ENCODE results near the gene TRIM60. TPM values are rescaled to one million over a fixed set of nuclear protein-coding genes. Genes with fewer than 3 reads are reported as not detected.
"Not testable (repeated sequence)": the region's sequence is repeated elsewhere in the genome, so short reads cannot be mapped to it uniquely, and the experiment has no call there.

TRIM60 gene
- not detected for total RNA-seq

DNA sequence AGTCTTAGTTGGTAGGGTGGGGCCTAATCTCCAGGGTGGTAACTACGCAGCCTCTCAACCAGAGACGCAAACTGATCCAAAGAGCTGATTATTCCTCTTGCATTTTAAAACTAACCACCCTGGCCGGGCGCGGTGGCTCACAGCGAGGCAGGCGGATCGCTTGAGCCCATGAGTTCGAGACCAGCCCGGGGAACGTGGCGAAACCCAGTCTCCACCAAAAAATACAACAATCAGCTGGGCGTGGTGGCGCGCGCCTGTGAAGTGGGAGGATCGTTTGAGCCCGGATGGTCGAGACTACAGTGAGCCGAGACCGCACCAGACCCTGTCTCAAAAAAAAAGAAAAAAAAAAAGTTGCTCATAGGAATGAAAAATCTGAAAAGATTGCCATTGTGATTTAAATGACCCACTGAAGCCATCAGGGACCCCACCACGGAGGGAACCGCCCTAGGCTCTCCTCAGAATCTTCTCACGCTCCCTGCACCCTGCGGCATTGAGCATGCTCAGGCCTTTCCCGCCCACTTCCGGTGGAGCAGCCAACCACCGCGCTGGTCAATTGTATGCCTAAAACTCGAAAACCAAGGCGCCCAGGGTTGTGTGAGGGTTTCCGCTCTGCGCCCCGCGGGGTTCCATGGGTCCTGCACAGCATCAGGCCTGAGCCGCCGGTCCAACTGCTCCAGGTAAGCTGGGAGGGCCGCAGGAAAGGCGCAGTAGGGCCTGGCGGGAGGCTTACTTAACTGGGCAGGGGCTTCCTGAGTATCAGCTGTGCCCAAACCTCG is at the start of gene TRIM60:
Gene TRIM60 (plus strand): TSS at position 564 of the 776 bp plus-strand sequence. CDS start 8,074 bp downstream, outside the sequence.
- Histone ChIP-seq H3K4me1 (no peaks in the 10 kb centered on the region), H3K9me3 (no peaks in the 10 kb centered on the region), H3K27ac (no peak within 1 kb of the TSS), H3K4me3 (no peak within 1 kb of the TSS), H3K9ac (ENCODE audit: low read depth in 2 of 2, low read length in 2 of 2) (no peak within 1 kb of the TSS), H3K27me3 (no peaks in the 10 kb centered on the region), H3K36me3 (no peaks in the 10 kb centered on the region)
- TF ChIP-seq, protein P1, sequence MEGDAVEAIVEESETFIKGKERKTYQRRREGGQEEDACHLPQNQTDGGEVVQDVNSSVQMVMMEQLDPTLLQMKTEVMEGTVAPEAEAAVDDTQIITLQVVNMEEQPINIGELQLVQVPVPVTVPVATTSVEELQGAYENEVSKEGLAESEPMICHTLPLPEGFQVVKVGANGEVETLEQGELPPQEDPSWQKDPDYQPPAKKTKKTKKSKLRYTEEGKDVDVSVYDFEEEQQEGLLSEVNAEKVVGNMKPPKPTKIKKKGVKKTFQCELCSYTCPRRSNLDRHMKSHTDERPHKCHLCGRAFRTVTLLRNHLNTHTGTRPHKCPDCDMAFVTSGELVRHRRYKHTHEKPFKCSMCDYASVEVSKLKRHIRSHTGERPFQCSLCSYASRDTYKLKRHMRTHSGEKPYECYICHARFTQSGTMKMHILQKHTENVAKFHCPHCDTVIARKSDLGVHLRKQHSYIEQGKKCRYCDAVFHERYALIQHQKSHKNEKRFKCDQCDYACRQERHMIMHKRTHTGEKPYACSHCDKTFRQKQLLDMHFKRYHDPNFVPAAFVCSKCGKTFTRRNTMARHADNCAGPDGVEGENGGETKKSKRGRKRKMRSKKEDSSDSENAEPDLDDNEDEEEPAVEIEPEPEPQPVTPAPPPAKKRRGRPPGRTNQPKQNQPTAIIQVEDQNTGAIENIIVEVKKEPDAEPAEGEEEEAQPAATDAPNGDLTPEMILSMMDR (IDR thresholded peaks at IDR 0.05) = no peak
- intact Hi-C loops (cut with DNase I) = no loop called here
- DNase-seq = no peak

DNA sequence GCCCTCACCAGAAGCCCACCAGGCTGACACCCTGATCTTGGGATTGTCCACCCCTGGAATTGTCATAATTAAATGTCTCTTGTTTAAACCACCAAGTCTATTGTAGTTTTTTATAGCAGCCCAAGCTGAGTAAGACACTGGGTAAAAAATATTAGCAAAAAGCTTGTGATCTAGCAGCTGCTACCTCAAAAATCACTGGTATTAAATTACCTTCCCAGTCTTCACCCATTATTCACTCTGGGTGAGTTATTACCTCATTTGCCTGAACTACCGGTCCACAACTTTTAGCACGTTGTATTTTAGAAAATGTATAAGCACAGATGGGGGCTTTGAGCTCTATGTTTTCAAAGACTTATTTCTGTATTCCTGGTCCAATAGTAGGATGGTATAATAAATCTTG is 42.3 kb upstream of the TRIM60 start:
- Histone ChIP-seq H3K9me3 (no peaks in the 10 kb centered on the region), H3K27me3 (no peaks in the 10 kb centered on the region), H3K36me3 (no peaks in the 10 kb centered on the region), H3K4me1 (no peaks in the 10 kb centered on the region), H3K9ac (ENCODE audit: low read depth in 2 of 2, low read length in 2 of 2) (no peak overlapping the region), H3K27ac (no peak overlapping the region), H3K4me3 (no peak overlapping the region)
- DNase-seq = no peak
- TF ChIP-seq, protein P1 (IDR thresholded peaks at IDR 0.05) = no peak
- intact Hi-C loops (cut with DNase I) = no loop called here

DNA sequence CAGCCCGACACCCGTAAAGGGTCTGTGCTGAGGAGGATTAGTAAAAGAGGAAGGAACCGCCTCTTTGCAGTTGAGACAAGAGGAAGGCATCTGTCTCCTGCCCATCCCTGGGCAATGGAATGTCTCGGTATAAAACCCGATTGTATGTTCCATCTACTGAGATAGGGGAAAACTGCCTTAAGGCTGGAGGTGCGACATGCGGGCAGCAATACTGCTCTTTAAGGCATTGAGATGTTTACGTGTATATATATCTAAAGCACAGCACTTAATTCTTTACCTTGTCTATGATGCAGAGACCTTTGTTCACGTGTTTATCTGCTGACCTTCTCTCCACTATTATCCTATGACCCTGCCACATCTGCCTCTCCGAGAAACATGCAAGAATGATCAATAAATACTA is 41.0 kb upstream of the TRIM60 start:
- H3K9ac ChIP-seq (ENCODE audit: low read depth in 2 of 2, low read length in 2 of 2); H3K36me3 ChIP-seq; H3K27me3 ChIP-seq; H3K4me3 ChIP-seq; DNase-seq; H3K4me1 ChIP-seq; H3K27ac ChIP-seq; H3K9me3 ChIP-seq; intact Hi-C loops (cut with DNase I): not testable (repeated sequence)

DNA sequence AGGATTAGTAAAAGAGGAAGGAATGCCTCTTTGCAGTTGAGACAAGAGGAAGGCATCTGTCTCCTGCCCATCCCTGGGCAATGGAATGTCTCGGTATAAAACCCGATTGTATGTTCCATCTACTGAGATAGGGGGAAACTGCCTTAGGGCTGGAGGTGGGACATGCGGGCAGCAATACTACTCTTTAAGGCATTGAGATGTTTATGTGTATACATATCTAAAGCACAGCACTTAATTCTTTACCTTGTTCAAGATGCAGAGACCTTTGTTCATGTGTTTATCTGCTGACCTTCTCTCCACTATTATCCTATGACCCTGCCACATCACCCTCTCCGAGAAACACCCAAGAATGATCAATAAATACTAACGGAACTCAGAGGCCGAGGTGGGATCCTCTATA is 35.7 kb upstream of the TRIM60 start:
- H3K27me3 ChIP-seq; intact Hi-C loops (cut with DNase I); DNase-seq; H3K9me3 ChIP-seq; H3K9ac ChIP-seq (ENCODE audit: low read depth in 2 of 2, low read length in 2 of 2); H3K36me3 ChIP-seq; H3K4me1 ChIP-seq; H3K4me3 ChIP-seq; H3K27ac ChIP-seq: not testable (repeated sequence)

DNA sequence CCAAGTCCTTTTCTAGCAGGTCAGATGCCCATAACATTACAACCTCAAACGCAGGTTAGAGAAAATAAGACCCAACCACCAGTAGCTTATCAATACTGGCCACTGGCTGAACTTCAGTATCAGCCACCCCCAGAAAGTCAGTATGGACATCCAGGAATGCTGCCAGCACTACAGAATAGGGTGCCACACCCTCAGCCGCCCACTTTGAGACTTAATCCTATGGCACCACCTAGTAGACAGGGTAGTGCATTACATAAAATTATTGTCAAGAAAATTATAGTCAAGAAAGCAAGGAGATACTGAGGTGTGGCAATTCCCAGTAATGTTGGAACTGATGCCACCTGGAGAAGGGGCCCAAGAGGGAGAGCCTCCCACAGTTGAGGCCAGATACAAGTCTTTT is 34.5 kb upstream of the TRIM60 start:
- no peak overlapping the region for H3K27ac ChIP-seq
- H3K4me3 ChIP-seq = no peak overlapping the region
- no peaks in the 10 kb centered on the region for H3K4me1 ChIP-seq
- TF ChIP-seq, protein P1 (IDR thresholded peaks at IDR 0.05) = no peak
- no peaks in the 10 kb centered on the region for H3K9me3 ChIP-seq
- DNase-seq = peak; percentile 18
- H3K9ac ChIP-seq (ENCODE audit: low read depth in 2 of 2, low read length in 2 of 2) = no peak overlapping the region
- H3K36me3 ChIP-seq = no peaks in the 10 kb centered on the region
- intact Hi-C loops (cut with DNase I) = no loop called here
- H3K27me3 ChIP-seq = no peaks in the 10 kb centered on the region

DNA sequence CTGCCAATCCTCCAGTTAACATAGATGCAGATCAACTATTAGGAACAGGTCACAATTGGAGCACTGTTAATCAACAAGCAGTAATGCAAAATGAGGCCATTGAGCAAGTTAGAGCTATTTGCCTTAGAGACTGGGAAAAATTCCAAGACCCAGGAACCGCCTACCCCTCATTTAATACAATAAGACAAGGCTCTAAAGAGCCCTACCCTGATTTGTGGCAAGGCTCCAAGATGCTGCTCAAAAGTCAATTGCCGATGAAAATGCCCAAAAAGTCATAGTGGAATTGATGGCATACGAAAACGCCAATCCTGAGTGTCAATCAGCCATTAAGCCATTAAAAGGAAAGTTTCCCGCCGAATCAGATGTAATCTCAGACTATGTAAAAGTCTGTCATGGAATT is 33.9 kb upstream of the TRIM60 start:
- Histone ChIP-seq H3K9ac (ENCODE audit: low read depth in 2 of 2, low read length in 2 of 2) (no peak overlapping the region), H3K27ac (no peak overlapping the region), H3K27me3 (no peaks in the 10 kb centered on the region), H3K9me3 (no peaks in the 10 kb centered on the region), H3K36me3 (no peaks in the 10 kb centered on the region), H3K4me1 (no peaks in the 10 kb centered on the region), H3K4me3 (no peak overlapping the region)
- intact Hi-C loops (cut with DNase I) = no loop called here
- no peak for DNase-seq
- TF ChIP-seq, protein P1 (IDR thresholded peaks at IDR 0.05) = no peak

DNA sequence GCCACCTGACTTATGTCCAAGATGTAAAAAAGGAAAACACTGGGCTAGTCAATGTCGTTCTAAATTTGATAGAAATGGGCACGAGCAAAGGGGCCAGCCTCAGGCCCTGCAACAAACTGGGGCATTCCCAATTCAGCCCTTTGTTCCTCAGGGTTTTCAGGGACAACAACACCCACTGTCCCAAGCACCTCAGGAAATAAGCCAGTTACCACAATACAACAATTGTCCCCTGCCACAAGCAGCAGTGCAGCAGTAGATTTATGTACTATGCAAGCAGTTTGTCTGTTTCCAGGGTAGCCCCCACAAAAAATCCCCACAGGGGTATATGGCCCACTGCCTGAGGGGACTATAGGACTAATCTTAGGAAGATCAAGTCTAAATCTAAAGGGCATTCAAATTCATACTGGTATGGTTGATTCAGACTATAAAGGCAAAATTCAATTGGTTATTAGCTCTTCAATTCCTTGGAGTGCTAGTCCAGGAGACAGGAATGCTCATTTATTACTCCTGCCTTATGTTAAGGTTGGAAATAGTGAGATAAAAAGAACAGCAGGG is 33.2 kb upstream of the TRIM60 start:
- H3K36me3 ChIP-seq; H3K27ac ChIP-seq; H3K4me3 ChIP-seq; DNase-seq; intact Hi-C loops (cut with DNase I); H3K9ac ChIP-seq (ENCODE audit: low read depth in 2 of 2, low read length in 2 of 2); H3K27me3 ChIP-seq; H3K4me1 ChIP-seq; H3K9me3 ChIP-seq: not testable (repeated sequence)

DNA sequence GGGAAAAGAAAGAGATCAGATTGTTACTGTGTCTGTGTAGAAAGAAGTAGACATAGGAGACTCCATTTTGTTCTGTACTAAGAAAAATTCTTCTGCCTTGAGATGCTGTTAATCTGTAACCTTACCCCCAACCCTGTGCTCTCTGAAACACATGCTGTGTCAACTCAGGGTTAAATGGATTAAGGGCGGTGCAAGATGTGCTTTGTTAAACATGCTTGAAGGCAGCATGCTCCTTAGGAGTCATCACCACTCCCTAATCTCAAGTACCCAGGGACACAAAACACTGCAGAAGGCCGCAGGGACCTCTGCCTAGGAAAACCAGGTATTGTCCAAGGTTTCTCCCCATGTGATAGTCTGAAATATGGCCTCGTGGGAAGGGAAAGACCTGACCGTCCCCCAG is 29.8 kb upstream of the TRIM60 start:
- not testable (repeated sequence) for H3K36me3 ChIP-seq

More for the DNA sequence above, 29.8 kb upstream of the TRIM60 start:
- H3K4me3 ChIP-seq; H3K9me3 ChIP-seq; H3K4me1 ChIP-seq; intact Hi-C loops (cut with DNase I); H3K27ac ChIP-seq; DNase-seq; H3K27me3 ChIP-seq; H3K9ac ChIP-seq (ENCODE audit: low read depth in 2 of 2, low read length in 2 of 2): not testable (repeated sequence)
